H9 (cell line): ENCODE measurements around the gene THOC2. TPM values are rescaled to one million over a fixed set of nuclear protein-coding genes. Genes with fewer than 3 reads are reported as not detected.
"Not testable (repeated sequence)": the region's sequence is repeated elsewhere in the genome, so short reads cannot be mapped to it uniquely, and the experiment has no call there.

Experiments
- DNase-seq: peaks from one replicate; pipeline ENCODE4 v3.0.0-alpha.2; 2017
- H2AFZ ChIP-seq: one replicate; pipeline ENCODE4 v1.6.1; 2013; ENCODE audit warnings: mild to moderate bottlenecking, low read length, control low read depth, moderate library complexity
- H2AK5ac ChIP-seq: 2 replicates; pipeline ENCODE4 v1.6.1; 2013; ENCODE audit warnings: low read length, control low read depth, mixed read lengths; ENCODE audit not compliant: insufficient read length
- H2BK120ac ChIP-seq: one replicate; pipeline ENCODE4 v1.6.1; 2013; ENCODE audit warnings: low read depth, mild to moderate bottlenecking, low read length, control low read depth, inconsistent platforms; ENCODE audit not compliant: poor library complexity, severe bottlenecking
- H2BK12ac ChIP-seq: 2 replicates; pipeline ENCODE4 v1.6.1; 2013; ENCODE audit warnings: low read length, control low read depth, mixed read lengths, low read depth; ENCODE audit not compliant: insufficient read length
- H2BK15ac ChIP-seq: 2 replicates; pipeline ENCODE4 v1.6.1; 2013; ENCODE audit warnings: low read depth, low read length, control low read depth
- H2BK20ac ChIP-seq: one replicate; pipeline ENCODE4 v1.6.1; 2013; ENCODE audit warnings: low read depth, mild to moderate bottlenecking, low read length, control low read depth, inconsistent platforms; ENCODE audit not compliant: poor library complexity, severe bottlenecking
- H2BK5ac ChIP-seq: 2 replicates; pipeline ENCODE4 v1.6.1; 2013; ENCODE audit warnings: low read length, control low read depth, mixed read lengths; ENCODE audit not compliant: insufficient read length
- H3K14ac ChIP-seq: 2 replicates; pipeline ENCODE4 v1.6.1; 2013; ENCODE audit warnings: low read length, control low read depth; ENCODE audit not compliant: insufficient read depth
- H3K18ac ChIP-seq: 2 replicates; pipeline ENCODE4 v1.6.1; 2013; ENCODE audit warnings: low read depth, mild to moderate bottlenecking, mixed read lengths, low read length, control low read depth; ENCODE audit not compliant: insufficient read length
- H3K23ac ChIP-seq: 2 replicates; pipeline ENCODE4 v1.6.1; 2013; ENCODE audit warnings: low read length, control low read depth, mixed read lengths, low read depth; ENCODE audit not compliant: insufficient read length
- H3K23me2 ChIP-seq: 2 replicates; pipeline ENCODE4 v1.6.1; 2013; ENCODE audit warnings: low read depth, mild to moderate bottlenecking, mixed read lengths, low read length, control low read depth; ENCODE audit not compliant: insufficient read length, poor library complexity, severe bottlenecking
- H3K27ac ChIP-seq: 2 replicates; pipeline ENCODE4 v1.5.1; 2013; ENCODE audit warnings: low read length, control low read depth, mixed read lengths, low read depth; ENCODE audit not compliant: insufficient read length
- H3K27me3 ChIP-seq: 2 replicates; pipeline ENCODE4 v1.6.1; 2013; ENCODE audit warnings: low read length, control low read depth, inconsistent platforms; ENCODE audit not compliant: insufficient read depth
- H3K4ac ChIP-seq: 2 replicates; pipeline ENCODE4 v1.6.1; 2013; ENCODE audit warnings: low read depth, mild to moderate bottlenecking, control low read depth, inconsistent platforms, low read length, moderate library complexity
- H3K4me1 ChIP-seq: 2 replicates; pipeline ENCODE4 v1.6.1; 2013; ENCODE audit warnings: low read length, control low read depth, inconsistent platforms; ENCODE audit not compliant: insufficient read depth
- H3K4me2 ChIP-seq: 2 replicates; pipeline ENCODE4 v1.6.1; 2013; ENCODE audit warnings: low read length, control low read depth, mixed read lengths; ENCODE audit not compliant: insufficient read length, insufficient read depth
- H3K56ac ChIP-seq: 2 replicates; pipeline ENCODE4 v1.6.1; 2013; ENCODE audit warnings: low read depth, mild to moderate bottlenecking, mixed read lengths, low read length, control low read depth; ENCODE audit not compliant: insufficient read length
- H3K79me1 ChIP-seq: 2 replicates; pipeline ENCODE4 v1.6.1; 2013; ENCODE audit warnings: low read depth, mild to moderate bottlenecking, moderate library complexity, low read length, control low read depth, inconsistent platforms; ENCODE audit not compliant: insufficient read depth, poor library complexity, severe bottlenecking
- H3K79me2 ChIP-seq: 2 replicates; pipeline ENCODE4 v1.6.1; 2013; ENCODE audit warnings: low read length, control low read depth, inconsistent platforms; ENCODE audit not compliant: insufficient read depth
- H3K9ac ChIP-seq: 2 replicates; pipeline ENCODE4 v1.6.1; 2013; ENCODE audit warnings: low read length, control low read depth, mixed read lengths; ENCODE audit not compliant: insufficient read length; ENCODE audit errors: extremely low read depth
- H3K9me3 ChIP-seq: one replicate; pipeline ENCODE4 v1.6.1; 2013; ENCODE audit warnings: low read depth, low read length, inconsistent platforms; ENCODE audit not compliant: control insufficient read depth
- H3T11ph ChIP-seq: one replicate; pipeline ENCODE4 v1.6.1; 2013; ENCODE audit warnings: mild to moderate bottlenecking, low read length, control low read depth, inconsistent platforms
- H4K20me1 ChIP-seq: one replicate; pipeline ENCODE4 v1.6.1; 2013; ENCODE audit not compliant: control insufficient read depth, insufficient read length, insufficient read depth
- H4K5ac ChIP-seq: 2 replicates; pipeline ENCODE4 v1.6.1; 2013; ENCODE audit warnings: low read depth, mild to moderate bottlenecking, mixed read lengths, low read length, control low read depth; ENCODE audit not compliant: insufficient read length
- H4K8ac ChIP-seq: replicated peaks from 2 replicates; pipeline ENCODE4 v1.6.1; 2013; ENCODE audit warnings: low read length, control low read depth, mixed read lengths, low read depth; ENCODE audit not compliant: insufficient read length
- H4K91ac ChIP-seq: 2 replicates; pipeline ENCODE4 v1.6.1; 2013; ENCODE audit warnings: low read depth, mild to moderate bottlenecking, moderate library complexity, mixed read lengths, low read length, control low read depth; ENCODE audit not compliant: insufficient read length
- H3K27ac Mint-ChIP-seq, 3 experiments: 2 replicates in 2 of 3; 3 replicates in 1 of 3; pipeline ENCODE4 v1.8.0; 2020 to 2021; ENCODE audit warnings: mixed read lengths in 3 of 3, mild to moderate bottlenecking in 1 of 3, moderate library complexity in 1 of 3
- H3K27me3 Mint-ChIP-seq: 2 replicates; pipeline ENCODE4 v1.8.0; 2021; ENCODE audit warnings: low read depth, mild to moderate bottlenecking, moderate library complexity, mixed read lengths
- H3K36me3 Mint-ChIP-seq, 3 experiments: 2 replicates in 2 of 3; 3 replicates in 1 of 3; pipeline ENCODE4 v1.8.0; 2020 to 2021; ENCODE audit warnings: low read depth in 3 of 3, mixed read lengths in 3 of 3; ENCODE audit not compliant: insufficient read depth in 1 of 3
- H3K4me1 Mint-ChIP-seq, 2 experiments: 2 replicates each; pipeline ENCODE4 v1.8.0; 2020; ENCODE audit warnings: mixed read lengths in 2 of 2
- H3K4me3 Mint-ChIP-seq, 2 experiments: 2 replicates in 1 of 2; 3 replicates in 1 of 2; pipeline ENCODE4 v1.8.0; 2020 to 2021; ENCODE audit warnings: mild to moderate bottlenecking in 2 of 2, mixed read lengths in 2 of 2, moderate library complexity in 1 of 2
- H3K9me3 Mint-ChIP-seq, 2 experiments: 2 replicates in 1 of 2; 3 replicates in 1 of 2; pipeline ENCODE4 v1.8.0; 2020; ENCODE audit warnings: mild to moderate bottlenecking in 2 of 2, mixed read lengths in 2 of 2, moderate library complexity in 1 of 2
- WGBS: extraction: QIAGEN DNeasy Blood & Tissue Kit; methylation state at CpG from one replicate; pipeline ENCODE4 v1.1.7; 2013; ENCODE audit warnings: missing lambda C conversion rate, low lambda C conversion rate, mixed read lengths; ENCODE audit not compliant: insufficient read length; ENCODE audit errors: extremely low coverage; 5-methylcytosine and 5-hydroxymethylcytosine counted together
- total RNA-seq: library from RNA; stranded (reverse); gene quantifications from 2 replicates; pipeline ENCODE4 v1.2.1, GENCODE V29; 2021
- TF ChIP-seq, protein P1 (sequence below): fragments of 200-600 bp; sonication (generic); conservative IDR thresholded peaks from 3 replicates; pipeline ENCODE4 v1.8.0; 2021; ENCODE audit warnings: antibody characterized with exemption, mild to moderate bottlenecking

THOC2 gene
- total RNA-seq, 1 experiment from 2014 or later: 72.1 TPM

- H3K27ac ChIP-seq: no peak overlapping the region
- H2AK5ac ChIP-seq: no peak overlapping the region
- TF ChIP-seq, protein P1, sequence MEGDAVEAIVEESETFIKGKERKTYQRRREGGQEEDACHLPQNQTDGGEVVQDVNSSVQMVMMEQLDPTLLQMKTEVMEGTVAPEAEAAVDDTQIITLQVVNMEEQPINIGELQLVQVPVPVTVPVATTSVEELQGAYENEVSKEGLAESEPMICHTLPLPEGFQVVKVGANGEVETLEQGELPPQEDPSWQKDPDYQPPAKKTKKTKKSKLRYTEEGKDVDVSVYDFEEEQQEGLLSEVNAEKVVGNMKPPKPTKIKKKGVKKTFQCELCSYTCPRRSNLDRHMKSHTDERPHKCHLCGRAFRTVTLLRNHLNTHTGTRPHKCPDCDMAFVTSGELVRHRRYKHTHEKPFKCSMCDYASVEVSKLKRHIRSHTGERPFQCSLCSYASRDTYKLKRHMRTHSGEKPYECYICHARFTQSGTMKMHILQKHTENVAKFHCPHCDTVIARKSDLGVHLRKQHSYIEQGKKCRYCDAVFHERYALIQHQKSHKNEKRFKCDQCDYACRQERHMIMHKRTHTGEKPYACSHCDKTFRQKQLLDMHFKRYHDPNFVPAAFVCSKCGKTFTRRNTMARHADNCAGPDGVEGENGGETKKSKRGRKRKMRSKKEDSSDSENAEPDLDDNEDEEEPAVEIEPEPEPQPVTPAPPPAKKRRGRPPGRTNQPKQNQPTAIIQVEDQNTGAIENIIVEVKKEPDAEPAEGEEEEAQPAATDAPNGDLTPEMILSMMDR: no peak
- no peak for DNase-seq
- H3K9ac ChIP-seq: no peak overlapping the region
- H4K5ac ChIP-seq: no peak overlapping the region
- H3K56ac ChIP-seq: no peak overlapping the region
- no peak overlapping the region for H2BK12ac ChIP-seq
- Mint-ChIP-seq H3K36me3 (peaks cover 9 to 12% (median 11%) of the 10 kb centered on the region in 3 experiments; a peak in 6 of 7 replicates), H3K4me3 (no peak overlapping the region; a peak in 1 of 5 replicates), H3K27ac (peak overlapping the region in 1 of 3 experiments; percentile 63; a peak in 1 of 7 replicates), H3K4me1 (peaks cover 0 to 2% of the 10 kb centered on the region in 2 experiments; a peak in 1 of 4 replicates), H3K9me3 (peaks cover 29 to 72% of the 10 kb centered on the region in 2 experiments), H3K27me3 (no peaks in the 10 kb centered on the region; the same call in 1 of the 2 replicates)
- no peak overlapping the region for H3K23ac ChIP-seq
- no CpG with 5 or more reads among the region's 2 CpGs for WGBS
- H3K18ac ChIP-seq: no peak overlapping the region
- no peak overlapping the region for H4K91ac ChIP-seq
- no peak overlapping the region for H2BK20ac ChIP-seq
- H3K4ac ChIP-seq: no peak overlapping the region
- no peak overlapping the region for H4K8ac ChIP-seq
- H2BK15ac ChIP-seq: no peak overlapping the region
- no peak overlapping the region for H3T11ph ChIP-seq
- no peaks in the 10 kb centered on the region for H4K20me1 ChIP-seq
- H3K4me2 ChIP-seq: no peak overlapping the region
- peaks cover 3% of the 10 kb centered on the region; the same call in 1 of the 2 replicates for H3K79me2 ChIP-seq
- no peaks in the 10 kb centered on the region for H3K79me1 ChIP-seq
- peaks cover 28% of the 10 kb centered on the region for H3K9me3 ChIP-seq
- no peak overlapping the region for H2AFZ ChIP-seq
- no peak overlapping the region for H2BK120ac ChIP-seq
- no peak overlapping the region for H3K14ac ChIP-seq
- no peak overlapping the region for H2BK5ac ChIP-seq
- no peaks in the 10 kb centered on the region for H3K4me1 ChIP-seq
- peaks cover 6% of the 10 kb centered on the region for H3K23me2 ChIP-seq
- no peaks in the 10 kb centered on the region for H3K27me3 ChIP-seq
Measured at GRCh38 chrX:123736333-123736921, 3.6 kb upstream of the THOC2 start.

DNA sequence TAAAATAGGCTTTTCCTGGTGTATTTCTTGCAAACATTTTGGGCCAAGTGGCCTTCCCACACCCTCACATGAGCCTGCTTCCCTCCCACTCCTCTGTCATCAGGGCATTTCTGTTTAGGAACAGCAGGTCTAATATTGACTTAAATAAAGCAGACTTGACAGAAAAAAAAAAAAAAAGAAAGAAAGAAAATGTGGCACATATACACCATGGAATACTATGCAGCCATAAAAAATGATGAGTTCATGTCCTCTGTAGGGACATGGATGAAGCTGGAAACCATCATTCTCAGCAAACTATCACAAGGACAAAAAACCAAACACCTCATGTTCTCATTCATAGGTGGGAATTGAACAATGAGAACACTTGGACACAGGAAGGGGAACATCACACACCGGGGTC, 2.3 kb upstream of the THOC2 start:
- not testable (repeated sequence) for H3K4me1 ChIP-seq, H3K27ac ChIP-seq, H4K8ac ChIP-seq, H3K14ac ChIP-seq, DNase-seq, H2BK20ac ChIP-seq, H2BK5ac ChIP-seq, H2AFZ ChIP-seq, H3K4me1 Mint-ChIP-seq, H3K23ac ChIP-seq, H4K5ac ChIP-seq, H2AK5ac ChIP-seq, H2BK15ac ChIP-seq, H3K27me3 ChIP-seq, H3K56ac ChIP-seq, H3K27me3 Mint-ChIP-seq, H3K79me1 ChIP-seq, H3T11ph ChIP-seq, H4K91ac ChIP-seq, H2BK120ac ChIP-seq, H3K18ac ChIP-seq, H3K27ac Mint-ChIP-seq, H3K23me2 ChIP-seq, H4K20me1 ChIP-seq, H3K9ac ChIP-seq, H3K4me2 ChIP-seq, H3K79me2 ChIP-seq, H3K4ac ChIP-seq, H2BK12ac ChIP-seq, H3K4me3 Mint-ChIP-seq
- no CpG with 5 or more reads among the region's 1 CpG for WGBS
- peaks cover 21% of the 10 kb centered on the region for H3K9me3 ChIP-seq
- H3K36me3 Mint-ChIP-seq: peaks cover 12 to 19% (median 14%) of the 10 kb centered on the region in 3 experiments; a peak in 6 of 7 replicates
- H3K9me3 Mint-ChIP-seq: peaks cover 26 to 67% of the 10 kb centered on the region in 2 experiments
